ENCODE data around the gene PTPRM.

- TF ChIP-seq POLR2A (IDR thresholded peaks at IDR 0.05; ENCODE audit: borderline replicate concordance, extremely low read depth, insufficient read depth, insufficient read length) (no peak), EGR1 (IDR thresholded peaks at IDR 0.05; ENCODE audit: low read depth) (no peak)
- TF ChIP-seq, protein P1, sequence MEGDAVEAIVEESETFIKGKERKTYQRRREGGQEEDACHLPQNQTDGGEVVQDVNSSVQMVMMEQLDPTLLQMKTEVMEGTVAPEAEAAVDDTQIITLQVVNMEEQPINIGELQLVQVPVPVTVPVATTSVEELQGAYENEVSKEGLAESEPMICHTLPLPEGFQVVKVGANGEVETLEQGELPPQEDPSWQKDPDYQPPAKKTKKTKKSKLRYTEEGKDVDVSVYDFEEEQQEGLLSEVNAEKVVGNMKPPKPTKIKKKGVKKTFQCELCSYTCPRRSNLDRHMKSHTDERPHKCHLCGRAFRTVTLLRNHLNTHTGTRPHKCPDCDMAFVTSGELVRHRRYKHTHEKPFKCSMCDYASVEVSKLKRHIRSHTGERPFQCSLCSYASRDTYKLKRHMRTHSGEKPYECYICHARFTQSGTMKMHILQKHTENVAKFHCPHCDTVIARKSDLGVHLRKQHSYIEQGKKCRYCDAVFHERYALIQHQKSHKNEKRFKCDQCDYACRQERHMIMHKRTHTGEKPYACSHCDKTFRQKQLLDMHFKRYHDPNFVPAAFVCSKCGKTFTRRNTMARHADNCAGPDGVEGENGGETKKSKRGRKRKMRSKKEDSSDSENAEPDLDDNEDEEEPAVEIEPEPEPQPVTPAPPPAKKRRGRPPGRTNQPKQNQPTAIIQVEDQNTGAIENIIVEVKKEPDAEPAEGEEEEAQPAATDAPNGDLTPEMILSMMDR (IDR thresholded peaks at IDR 0.05 in 2 of 3, conservative IDR thresholded peaks at IDR 0.05 in 1 of 3; ENCODE audit: borderline replicate concordance in 1 of 3, insufficient read depth in 1 of 3, low read depth in 2 of 3, low read length in 2 of 3): no peak
These were observed 347.9 kb downstream of the PTPRM start for GRCh38 chr18:7914834-7915670.

Data from HCT116 (cell line).